SHP77 (cell line): Measurements from ENCODE around the gene APCS.

ENCODE experiments used
- DNase-seq, 2 experiments: peaks; one replicate each; lab custom pipeline; 2025; lab: John Stamatoyannopoulos, UW

APCS gene, protein sequence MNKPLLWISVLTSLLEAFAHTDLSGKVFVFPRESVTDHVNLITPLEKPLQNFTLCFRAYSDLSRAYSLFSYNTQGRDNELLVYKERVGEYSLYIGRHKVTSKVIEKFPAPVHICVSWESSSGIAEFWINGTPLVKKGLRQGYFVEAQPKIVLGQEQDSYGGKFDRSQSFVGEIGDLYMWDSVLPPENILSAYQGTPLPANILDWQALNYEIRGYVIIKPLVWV

DNA sequence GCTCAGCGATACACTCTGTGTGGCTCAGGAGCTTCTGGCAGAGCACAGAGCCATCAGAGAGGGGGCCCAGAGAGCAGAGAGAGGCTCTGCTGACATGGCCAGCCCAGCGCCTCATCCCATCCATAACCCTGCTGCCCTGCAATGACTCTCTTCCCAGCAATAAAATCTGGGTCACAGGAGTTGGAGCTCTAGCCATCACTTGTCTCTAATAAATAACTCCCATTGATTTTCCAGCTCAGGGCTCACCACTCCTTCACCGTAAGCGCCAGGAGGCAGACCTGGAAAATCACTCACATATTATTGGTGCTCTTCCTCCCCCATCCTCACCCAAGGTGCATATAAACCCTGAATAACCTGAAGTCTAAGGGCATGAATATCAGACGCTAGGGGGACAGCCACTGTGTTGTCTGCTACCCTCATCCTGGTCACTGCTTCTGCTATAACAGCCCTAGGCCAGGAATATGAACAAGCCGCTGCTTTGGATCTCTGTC is at the start of gene APCS:
Gene APCS (plus strand): TSS at position 366 of the 491 bp plus-strand sequence. CDS start 96 bp downstream, at position 462.
- no peak for DNase-seq

DNA sequence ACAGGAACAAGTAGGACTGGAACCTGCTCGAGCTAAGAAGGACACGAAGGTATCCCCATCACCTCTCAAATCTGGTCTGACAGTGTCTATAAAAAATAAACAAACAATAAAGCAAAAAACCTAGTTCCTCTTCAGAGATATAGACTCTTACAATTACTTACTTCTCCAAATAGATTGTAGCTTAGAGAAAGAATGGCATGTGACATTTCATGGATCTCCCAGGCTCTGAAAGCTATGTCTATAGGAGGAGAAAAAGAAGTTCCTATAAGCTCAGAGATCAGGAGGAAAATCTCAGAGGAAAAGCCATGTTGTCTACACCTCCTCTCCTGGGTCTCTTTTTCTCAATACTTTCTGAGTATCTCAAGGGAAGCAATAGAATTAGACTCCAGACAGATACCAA is 39.5 kb upstream of the APCS start:
- DNase-seq, result no peak

DNA sequence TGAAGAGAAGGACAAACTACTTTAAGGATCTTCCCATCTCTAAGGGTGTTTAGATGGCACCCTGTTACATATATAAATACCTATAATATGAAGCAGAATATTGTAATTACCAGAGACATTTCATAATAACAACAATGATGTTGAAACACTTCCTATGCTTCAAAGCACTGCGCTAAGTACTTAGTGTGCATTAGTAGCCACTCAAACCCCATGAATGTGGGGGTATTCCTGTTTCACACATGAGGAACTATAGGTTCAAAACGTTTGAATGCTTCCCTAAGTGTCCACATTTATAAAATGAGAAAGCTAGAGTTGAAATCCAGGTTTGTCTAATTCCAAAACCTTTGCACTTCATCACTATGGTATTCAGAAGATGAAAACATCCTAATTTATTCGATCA is 33.4 kb upstream of the APCS start:
- no peak for DNase-seq

DNA sequence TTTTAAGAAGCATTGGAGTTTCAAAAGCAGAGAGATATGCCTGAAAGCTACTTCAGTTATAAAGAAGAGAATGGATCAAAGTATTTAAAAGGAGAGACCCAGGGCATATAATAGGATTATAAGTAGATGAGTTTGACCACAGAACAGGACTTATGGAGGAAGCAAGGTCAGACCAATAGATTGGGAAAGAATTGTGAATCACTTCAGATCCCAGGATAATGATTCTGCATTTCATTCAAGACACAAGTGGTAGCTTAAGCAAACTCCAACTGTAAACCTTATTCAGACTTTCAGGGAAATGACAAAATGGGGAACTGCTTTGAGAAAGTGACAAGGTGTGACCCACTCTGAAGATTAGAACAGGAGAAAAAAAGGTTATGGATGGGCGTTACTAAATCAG is 32.9 kb upstream of the APCS start:
- no peak for DNase-seq

DNA sequence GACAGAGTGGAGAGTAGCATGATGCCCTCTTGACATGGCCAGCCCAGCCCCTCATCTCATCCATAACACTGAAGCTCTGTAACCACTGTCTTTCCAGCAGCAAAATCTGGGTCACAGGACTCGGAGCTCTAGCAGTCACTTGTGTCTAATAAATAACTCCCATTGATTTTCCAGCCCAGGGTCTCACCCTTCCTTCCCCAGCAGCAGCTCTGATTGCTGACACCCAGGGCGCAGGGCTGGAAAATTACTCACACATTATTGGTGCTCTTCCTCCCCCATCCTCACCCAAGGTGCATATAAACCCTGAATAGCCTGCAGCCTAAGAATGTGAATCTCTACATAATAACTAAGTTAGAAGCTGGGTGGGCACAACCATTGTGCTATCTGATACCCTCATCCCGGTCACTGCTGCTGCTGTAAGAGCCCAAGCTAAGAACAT is 30.7 kb upstream of the APCS start:
- no peak for DNase-seq

DNA sequence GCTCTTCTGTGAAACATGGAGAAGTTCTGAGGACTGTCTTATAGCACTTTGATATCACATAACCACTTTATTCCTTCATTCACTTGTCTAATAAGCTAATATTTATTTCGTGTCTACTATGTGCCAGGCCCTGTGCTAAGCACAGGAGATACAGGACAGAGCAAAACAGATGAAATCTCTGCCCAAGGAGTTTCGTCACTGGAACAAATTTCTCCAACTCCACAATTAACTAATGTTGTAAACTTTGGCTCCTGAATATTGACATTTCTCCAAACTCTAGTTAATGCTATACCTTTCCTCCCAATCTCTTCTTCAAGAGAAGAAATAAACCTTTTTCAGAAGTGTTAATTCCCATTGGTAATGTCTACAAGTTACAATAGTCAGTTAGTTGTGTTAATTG is 27.0 kb upstream of the APCS start:
- DNase-seq, result no peak

DNA sequence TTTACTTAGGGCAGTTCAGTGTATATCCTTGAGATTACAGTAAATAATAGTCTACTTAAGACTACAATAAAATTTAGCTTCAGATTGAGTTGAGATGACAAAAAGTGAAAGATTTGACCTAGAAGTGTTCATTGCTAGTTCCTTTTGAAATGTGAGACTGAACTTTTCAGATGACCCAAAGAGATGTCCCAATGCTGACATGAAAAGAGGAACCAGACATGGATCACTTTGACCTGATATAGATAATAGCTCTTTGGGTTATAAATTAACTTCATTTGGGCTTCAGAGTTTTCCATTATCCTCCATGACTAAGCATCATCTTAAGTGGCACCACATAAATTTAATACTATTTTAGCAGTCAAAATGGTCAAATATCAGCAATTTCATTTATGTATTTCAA is 26.1 kb upstream of the APCS start:
- DNase-seq, result no peak

DNA sequence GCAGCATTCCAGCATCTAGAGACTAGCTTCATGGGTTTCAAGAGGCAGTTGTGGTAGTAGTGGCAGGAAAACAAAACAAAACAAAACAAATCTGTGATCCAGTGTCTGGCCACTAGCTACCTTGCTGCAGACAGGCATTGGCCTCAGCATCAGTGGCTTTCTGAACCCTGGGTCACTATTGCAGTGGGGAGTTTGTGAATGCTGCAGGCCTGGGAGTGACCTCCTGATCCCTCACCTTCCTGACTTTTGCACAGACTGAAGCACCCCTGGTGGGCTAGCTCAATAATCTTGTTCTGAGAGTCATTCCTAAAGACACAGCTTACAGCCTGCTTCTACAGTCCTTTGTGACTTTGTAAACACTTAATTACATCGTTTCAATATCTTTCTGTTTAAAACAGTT is 24.9 kb upstream of the APCS start:
- no peak for DNase-seq

DNA sequence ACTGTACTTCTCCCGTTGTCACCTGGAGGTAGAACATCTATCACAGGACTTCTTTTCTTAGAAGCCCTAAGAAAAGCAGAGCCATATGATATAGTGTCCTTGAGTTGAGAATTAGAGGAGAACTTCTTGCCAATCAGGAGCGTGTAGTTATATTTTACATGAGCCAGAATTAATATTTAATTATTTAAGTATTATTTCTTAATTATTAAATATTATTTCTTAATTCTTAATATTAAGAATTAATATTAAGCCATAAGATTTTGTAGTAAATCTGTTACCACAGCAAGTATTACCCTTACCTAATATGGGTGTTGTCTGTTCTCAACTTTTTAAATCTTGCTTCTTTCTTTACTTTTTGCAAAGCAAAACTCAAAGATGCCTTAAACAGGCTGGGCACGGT is 10.2 kb upstream of the APCS start:
- no peak for DNase-seq

DNA sequence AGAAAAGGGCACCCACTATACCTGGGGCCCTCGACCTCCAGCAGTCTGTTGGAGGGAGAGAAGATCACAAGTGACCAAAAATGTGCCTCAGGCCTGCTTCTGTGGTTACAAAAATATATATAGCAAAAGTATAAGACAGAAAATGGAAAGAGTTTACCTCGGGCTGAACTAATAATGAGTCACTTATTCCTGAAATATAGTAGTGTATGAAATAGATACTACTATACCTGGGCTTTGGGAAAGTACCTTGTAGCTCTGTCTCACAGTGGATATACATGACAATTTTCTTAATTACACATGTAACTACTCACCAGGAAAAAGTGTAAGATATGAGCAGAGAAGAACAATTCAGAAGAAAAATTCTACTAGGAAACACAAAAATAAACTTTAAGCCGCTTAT is 7.3 kb upstream of the APCS start:
- no peak for DNase-seq

DNA sequence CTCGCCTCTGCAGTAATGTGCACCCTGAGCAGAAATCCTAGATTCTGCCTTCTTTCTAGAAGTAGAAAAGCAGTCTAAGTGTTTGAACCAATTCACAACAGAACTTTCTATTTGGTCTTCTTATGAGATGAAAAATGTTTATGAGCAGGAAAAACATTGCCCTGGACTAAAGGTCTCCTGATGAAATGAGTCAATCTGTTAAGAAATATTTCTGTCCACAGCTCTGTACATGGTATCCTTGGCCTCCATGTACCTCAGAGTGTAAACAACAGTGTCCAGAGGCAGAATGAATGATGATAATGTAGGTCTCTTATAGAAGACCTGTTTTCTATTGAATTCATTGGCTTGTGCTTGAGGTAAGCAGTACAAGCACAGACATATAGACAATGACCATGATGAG is 6.2 kb upstream of the APCS start:
- no peak for DNase-seq

DNA sequence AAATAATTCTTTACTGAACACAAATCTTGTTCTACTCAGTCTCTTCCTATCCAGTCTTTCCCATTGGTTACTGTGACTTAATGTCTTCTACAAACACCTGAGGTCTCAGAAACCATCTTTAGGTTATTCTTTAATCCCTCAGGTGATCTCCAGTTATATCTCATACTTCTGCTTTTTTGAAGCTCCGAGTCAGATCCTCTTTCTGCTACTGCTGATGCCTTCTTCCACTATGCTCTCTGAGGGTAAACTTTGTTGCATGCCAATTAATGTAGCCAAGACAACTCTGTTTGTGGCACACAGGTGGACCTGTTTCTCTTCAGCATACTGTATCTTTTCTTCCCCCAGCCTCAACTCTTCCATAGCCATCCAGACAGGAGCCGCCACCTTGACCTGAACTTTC is 3.1 kb upstream of the APCS start:
- no peak for DNase-seq

DNA sequence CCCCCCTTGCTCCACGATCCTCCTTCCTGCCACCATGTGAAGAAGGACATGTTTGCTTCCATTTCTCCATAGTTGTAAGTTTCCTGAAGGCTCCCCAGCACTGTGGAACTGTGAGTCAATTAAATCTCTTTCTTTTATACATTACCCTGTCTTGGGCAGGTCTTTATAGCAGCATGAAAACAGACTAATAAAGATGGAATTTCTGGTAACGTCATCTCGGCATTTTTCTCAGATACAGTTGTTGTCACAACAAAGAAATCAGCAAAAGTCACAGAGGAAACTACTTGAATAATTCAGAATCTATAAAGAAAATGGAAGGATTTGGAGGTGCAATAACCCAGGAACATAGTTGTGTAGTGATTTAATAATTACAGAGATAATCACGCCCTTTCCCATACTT is 4.4 kb downstream of the APCS start:
- DNase-seq, result no peak

DNA sequence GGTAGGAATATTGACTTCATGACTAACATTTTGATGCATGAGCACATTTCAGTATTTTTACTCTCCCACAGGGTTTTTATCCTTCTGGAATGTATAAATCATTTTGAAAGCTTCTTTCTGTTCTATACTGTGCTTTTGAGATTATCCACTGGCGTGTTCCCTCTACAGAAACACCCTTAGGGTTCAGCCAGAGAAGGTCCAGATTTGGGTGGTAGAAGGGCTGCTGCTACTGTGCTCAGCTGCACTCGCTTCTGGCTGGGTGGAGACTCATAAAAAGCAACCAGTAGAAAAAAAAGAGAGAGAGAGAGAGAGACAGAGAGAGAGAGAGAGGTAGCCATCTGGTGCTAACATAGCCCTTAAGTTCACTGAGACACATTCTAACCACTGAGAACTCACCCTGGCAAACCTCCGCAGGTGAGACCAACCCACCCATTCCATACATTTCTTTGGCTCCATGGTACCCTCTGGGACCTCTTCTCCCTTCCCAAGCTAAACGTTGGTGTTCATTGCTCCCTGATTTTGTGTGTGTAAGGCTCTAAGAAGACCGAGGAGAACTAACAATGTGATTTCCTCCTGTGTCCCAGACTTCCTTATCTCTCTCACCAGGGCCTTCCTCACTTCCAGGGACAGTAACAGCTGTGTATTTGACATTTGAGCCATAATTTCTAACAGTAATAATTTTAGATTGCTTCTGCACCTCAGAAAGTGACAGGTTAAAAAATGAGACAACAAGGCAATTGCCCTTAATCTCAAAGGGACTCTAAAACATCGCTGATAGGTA is 7.2 kb downstream of the APCS start:
- no peak for DNase-seq

DNA sequence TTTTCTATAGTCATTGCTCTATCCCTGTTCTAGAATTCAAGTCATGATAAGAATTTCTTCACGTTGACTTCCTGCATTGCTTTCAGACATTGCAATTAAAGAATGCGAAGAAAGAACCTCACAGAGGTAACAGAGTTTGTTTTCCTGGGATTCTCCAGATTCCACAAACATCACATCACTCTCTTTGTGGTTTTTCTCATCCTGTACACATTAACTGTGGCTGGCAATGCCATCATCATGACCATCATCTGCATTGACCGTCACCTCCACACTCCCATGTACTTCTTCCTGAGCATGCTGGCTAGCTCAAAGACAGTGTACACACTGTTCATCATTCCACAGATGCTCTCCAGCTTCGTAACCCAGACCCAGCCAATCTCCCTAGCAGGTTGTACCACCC is 10.6 kb downstream of the APCS start:
- DNase-seq, result no peak

DNA sequence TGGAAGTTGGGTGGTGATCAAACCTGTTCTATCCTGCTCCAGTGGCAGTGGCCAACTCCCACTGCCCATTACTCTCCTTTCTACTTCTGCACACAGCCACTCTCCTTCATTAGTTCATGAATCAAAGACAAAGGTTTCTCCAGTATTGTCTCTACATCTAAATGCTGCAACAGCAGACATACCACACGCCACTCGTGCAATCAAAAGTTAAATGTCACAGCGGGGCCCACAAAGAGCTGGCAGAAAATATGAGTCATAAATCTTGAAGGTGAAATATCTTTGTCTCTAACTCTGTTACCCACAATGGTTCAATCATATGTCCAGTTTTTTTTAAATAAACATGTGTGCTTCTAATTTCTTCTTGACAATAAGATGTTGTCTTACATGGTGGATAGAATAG is 13.3 kb downstream of the APCS start:
- no peak for DNase-seq

DNA sequence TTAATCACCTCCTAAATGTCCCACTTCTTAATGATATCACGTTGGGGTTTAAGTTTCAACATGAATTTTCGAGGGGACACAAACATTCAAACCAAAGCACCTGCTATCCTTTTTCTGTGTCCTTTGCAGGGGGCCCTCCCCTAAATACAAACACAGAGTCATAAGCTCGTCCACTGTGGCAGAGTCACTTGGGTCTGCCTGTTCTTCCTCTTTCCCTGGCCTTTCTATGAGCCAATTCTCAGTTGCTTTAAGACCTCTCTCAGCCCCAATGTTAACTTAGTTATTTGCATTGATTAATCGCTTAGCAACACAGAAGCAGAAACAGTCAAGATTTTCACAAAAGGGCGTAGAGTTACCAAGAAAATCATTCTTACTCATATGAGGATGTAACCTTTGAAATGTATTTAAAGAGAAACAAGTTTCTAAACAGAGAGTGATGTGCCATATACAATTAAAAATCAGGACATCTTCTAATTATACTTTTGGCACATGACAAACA is 14.9 kb downstream of the APCS start:
- no peak for DNase-seq

DNA sequence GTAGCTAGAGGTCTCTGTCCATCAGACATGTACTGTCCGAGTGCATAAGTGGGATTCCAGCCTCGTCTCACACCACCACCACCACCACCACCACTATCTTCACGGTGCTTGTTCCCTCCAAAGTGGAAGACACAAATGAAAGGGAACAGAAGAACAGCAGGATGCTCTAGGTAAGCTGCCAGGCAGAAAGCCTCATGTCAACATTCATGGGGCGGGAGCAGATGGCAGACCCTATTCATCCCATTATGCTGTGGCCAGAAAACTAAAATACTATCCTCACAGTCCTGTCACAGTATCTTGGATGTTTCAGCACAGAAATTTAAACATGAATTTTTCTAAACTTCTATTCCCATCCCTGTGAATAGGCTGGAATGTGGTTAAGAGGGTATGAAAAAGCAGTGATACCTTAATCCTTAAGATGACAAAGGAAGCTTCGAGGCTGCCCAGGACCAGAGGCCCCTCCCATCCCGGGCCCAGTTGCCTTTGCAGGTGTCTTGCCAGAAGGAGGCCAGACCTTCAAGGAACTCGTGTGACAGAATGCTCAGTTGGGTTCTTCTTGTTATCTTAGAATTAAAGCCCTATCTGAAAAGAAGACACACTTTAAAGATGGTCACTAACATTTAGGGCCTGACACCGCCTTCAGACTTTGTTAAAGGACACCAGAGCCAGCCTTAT is 24.7 kb downstream of the APCS start:
- no peak for DNase-seq

DNA sequence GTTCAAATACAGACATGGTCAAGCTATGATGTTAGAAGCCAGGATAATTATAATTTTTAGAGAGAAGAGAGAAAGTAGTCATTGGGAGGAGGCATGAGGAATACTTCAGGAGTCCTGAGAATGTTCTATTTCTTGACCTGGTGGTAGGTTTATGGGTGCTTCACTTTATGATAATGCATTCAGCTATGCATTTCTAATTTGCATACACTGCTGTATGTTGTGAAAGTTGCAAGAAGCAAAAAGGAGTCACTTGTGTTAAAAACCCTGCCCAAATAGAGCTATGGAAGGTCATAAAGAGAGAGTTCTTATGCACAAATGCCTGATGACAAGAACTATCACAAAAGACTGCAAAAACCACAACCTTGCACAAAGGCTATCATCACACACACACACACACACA is 45.3 kb downstream of the APCS start:
- no peak for DNase-seq
